ENCODE data around the gene PPP2R5B.
"Not testable (repeated sequence)": the region's sequence is repeated elsewhere in the genome, so short reads cannot be mapped to it uniquely, and the experiment has no call there.

PPP2R5B gene

GRCh38 chr11:64976651-64977050, 52.2 kb downstream of the PPP2R5B start:
- DNase-seq (ENCODE audit: low read depth in 2 of 2), result no peak

- DNase-seq (ENCODE audit: low read depth in 2 of 2), result not testable (repeated sequence)
These were observed 58.9 kb downstream of the PPP2R5B start for GRCh38 chr11:64983339-64983738.

All from stimulated activated CD8-positive, alpha-beta memory T cell treated with anti-CD3 and anti-CD28 coated beads, Interleukin-15, amount 100 ng/mL, for 48 hours (primary cell).